ENCODE measurements around the gene NINJ2.

DNA sequence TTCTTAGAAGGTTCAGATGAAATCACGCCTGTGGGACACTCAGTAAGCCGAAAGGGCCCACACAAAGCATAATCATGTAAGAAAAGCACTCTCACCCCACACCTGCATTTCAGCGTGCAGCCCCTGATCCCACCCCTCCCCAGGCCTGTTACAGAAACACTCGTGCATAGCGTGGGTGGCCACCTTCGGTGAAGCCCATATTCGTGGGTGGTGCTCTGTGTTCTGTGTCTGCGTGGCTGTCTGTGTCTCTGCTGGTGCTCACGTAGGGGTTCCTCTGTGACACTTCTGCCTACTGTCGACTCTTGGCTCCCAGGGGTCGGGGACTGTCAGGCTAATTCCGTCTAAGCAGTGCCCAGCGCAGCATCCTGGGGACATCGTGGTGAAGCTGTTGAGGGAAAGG, 129.5 kb downstream of the NINJ2 start:
- TF ChIP-seq, protein P1, sequence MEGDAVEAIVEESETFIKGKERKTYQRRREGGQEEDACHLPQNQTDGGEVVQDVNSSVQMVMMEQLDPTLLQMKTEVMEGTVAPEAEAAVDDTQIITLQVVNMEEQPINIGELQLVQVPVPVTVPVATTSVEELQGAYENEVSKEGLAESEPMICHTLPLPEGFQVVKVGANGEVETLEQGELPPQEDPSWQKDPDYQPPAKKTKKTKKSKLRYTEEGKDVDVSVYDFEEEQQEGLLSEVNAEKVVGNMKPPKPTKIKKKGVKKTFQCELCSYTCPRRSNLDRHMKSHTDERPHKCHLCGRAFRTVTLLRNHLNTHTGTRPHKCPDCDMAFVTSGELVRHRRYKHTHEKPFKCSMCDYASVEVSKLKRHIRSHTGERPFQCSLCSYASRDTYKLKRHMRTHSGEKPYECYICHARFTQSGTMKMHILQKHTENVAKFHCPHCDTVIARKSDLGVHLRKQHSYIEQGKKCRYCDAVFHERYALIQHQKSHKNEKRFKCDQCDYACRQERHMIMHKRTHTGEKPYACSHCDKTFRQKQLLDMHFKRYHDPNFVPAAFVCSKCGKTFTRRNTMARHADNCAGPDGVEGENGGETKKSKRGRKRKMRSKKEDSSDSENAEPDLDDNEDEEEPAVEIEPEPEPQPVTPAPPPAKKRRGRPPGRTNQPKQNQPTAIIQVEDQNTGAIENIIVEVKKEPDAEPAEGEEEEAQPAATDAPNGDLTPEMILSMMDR (IDR thresholded peaks at IDR 0.05) = no peak
- TF ChIP-seq POLR2A (IDR thresholded peaks at IDR 0.05) (no peak), POLR2AphosphoS5 (IDR thresholded peaks at IDR 0.05) (no peak), EP300 (IDR thresholded peaks at IDR 0.05; ENCODE audit: low read depth) (no peak)
